ENCODE results near the gene IL11RA. TPM values are rescaled to one million over a fixed set of nuclear protein-coding genes. Genes with fewer than 3 reads are reported as not detected.

Gene IL11RA
- total RNA-seq, 1 donor from 2014 or later: 75.7 TPM

DNA sequence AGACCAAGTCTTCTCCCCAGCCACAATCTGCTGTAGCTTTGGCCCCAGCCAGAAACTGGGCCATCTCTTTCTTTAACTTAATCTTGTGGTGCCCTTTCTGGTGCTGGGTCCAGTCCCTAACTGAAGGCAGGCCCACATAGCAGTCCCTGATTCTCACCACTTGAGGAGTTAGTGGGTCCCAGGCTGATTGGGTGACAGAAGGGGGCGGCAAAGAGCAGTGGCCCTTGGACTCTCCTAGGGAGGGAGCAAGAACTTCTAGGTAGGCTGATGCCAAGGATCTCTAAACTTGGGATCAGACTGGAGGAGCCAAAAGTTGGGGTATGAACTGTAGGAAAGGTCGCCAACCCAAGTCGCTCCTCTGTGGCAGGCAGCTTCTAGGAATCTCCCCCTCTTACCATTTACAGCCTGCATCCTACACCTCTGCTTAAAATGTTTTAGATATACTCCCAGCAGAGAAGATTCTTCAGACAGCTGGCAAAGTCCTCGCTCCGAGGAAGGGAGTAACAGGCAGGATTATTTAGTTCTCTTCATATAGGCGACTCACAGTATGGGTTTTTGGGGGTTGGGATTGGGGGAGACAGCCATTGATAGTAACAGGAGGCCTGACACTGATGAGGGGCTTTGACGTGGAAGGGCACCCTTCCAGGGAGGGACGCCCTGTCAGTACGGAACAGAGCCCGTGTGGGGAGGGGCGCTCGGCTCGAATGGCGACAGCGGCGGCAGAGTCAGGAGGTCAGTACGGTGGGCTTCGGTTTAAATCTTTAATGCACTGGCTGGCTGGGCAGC lies 12.5 kb downstream of the IL11RA start:
- Histone ChIP-seq H3K27me3 (ENCODE audit: control insufficient read depth in 3 of 3, insufficient read depth in 3 of 3, low read length in 3 of 3) (no peaks in the 10 kb centered on the region), H3K9ac (ENCODE audit: low read depth in 1 of 3, low read length in 3 of 3) (peak overlapping the region; percentile 34 to 76 (median 60)), H3K36me3 (ENCODE audit: control insufficient read depth in 3 of 3, insufficient read depth in 3 of 3, low read length in 3 of 3) (peaks cover 18 to 35% (median 20%) of the 10 kb centered on the region in 3 donors)

GRCh38 chr9:34665067-34665380 lies 13.0 kb downstream of the IL11RA start:
- Histone ChIP-seq H3K36me3 (ENCODE audit: control insufficient read depth in 3 of 3, insufficient read depth in 3 of 3, low read length in 3 of 3) (peaks cover 15 to 29% (median 15%) of the 10 kb centered on the region in 3 donors), H3K4me3 (ENCODE audit: low read length in 3 of 3) (peak overlapping the region; percentile 65 to 91 (median 89)), H3K27ac (ENCODE audit: low read depth, low read length) (peak overlapping the region; percentile 72), H3K9me3 (ENCODE audit: control insufficient read depth in 3 of 3, low read length in 3 of 3) (no peaks in the 10 kb centered on the region), H3K27me3 (ENCODE audit: control insufficient read depth in 3 of 3, insufficient read depth in 3 of 3, low read length in 3 of 3) (no peaks in the 10 kb centered on the region), H3K4me1 (ENCODE audit: control insufficient read depth in 3 of 3, insufficient read depth in 3 of 3, low read length in 3 of 3) (peaks cover 7 to 25% (median 17%) of the 10 kb centered on the region in 3 donors), H3K9ac (ENCODE audit: low read depth in 1 of 3, low read length in 3 of 3) (peak overlapping the region; percentile 60 to 76 (median 61))

More for the DNA sequence above, 12.5 kb downstream of the IL11RA start:
- Histone ChIP-seq H3K4me1 (ENCODE audit: control insufficient read depth in 3 of 3, insufficient read depth in 3 of 3, low read length in 3 of 3) (peaks cover 7 to 25% (median 17%) of the 10 kb centered on the region in 3 donors), H3K27ac (ENCODE audit: low read depth, low read length) (peak overlapping the region; percentile 72), H3K4me3 (ENCODE audit: low read length in 3 of 3) (peak overlapping the region; percentile 65 to 91 (median 89)), H3K9me3 (ENCODE audit: control insufficient read depth in 3 of 3, low read length in 3 of 3) (no peaks in the 10 kb centered on the region)

- peaks cover 7 to 25% (median 17%) of the 10 kb centered on the region in 3 donors for H3K4me1 ChIP-seq (ENCODE audit: control insufficient read depth in 3 of 3, insufficient read depth in 3 of 3, low read length in 3 of 3)
- H3K27ac ChIP-seq (ENCODE audit: low read depth, low read length): peak overlapping the region; percentile 99
- H3K4me3 ChIP-seq (ENCODE audit: low read length in 3 of 3): peak overlapping the region; percentile 89 to 91 (median 89)
- H3K36me3 ChIP-seq (ENCODE audit: control insufficient read depth in 3 of 3, insufficient read depth in 3 of 3, low read length in 3 of 3): peaks cover 9 to 23% (median 10%) of the 10 kb centered on the region in 3 donors
- H3K27me3 ChIP-seq (ENCODE audit: control insufficient read depth in 3 of 3, insufficient read depth in 3 of 3, low read length in 3 of 3): no peaks in the 10 kb centered on the region
- peak overlapping the region; percentile 88 to 94 (median 91) for H3K9ac ChIP-seq (ENCODE audit: low read depth in 1 of 3, low read length in 3 of 3)
- no peaks in the 10 kb centered on the region for H3K9me3 ChIP-seq (ENCODE audit: control insufficient read depth in 3 of 3, low read length in 3 of 3)
Measured at GRCh38 chr9:34665381-34666250, 13.6 kb downstream of the IL11RA start.

DNA sequence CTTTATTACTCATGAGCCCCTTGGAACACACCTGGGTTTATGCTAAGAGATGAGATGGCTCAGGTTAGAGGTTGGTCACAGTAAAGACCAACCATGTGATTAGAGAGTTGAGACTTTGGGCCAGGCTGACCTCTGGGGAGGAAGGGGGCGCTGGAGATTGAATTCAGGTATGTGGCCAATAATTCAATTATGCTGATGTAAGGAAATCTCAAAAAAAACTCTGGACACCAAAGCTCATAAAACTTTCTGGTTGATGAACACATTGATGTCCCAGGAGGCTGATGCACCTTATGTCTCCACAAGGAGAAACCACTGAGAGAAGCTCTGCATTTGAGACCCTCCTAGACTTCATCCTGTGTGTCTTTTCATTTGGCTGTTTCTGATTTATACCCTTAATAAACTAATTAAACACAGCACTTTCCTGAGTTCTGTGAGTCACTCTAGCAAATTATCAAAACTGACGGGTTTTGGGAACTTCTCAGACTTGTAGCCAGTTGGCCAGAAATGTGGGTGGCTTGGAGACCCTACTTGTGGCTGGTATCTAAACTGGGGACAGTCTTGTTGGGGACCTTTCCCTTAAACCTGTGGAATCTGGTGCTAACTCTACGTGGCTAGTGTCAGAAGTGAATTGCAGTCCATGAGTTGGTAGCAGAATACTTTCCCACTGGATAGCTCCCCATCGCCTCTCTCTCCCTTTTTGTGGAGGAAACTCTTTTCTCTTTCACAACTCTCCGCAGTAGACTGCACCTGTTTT lies 18.0 kb downstream of the IL11RA start:
- H3K9ac ChIP-seq (ENCODE audit: low read depth in 1 of 3, low read length in 3 of 3): no peak overlapping the region
- peaks cover 0 to 6% (median 3%) of the 10 kb centered on the region in 3 donors for H3K36me3 ChIP-seq (ENCODE audit: control insufficient read depth in 3 of 3, insufficient read depth in 3 of 3, low read length in 3 of 3)
- H3K27ac ChIP-seq (ENCODE audit: low read depth, low read length): no peak overlapping the region
- H3K27me3 ChIP-seq (ENCODE audit: control insufficient read depth in 3 of 3, insufficient read depth in 3 of 3, low read length in 3 of 3): no peaks in the 10 kb centered on the region
- no peak overlapping the region for H3K4me3 ChIP-seq (ENCODE audit: low read length in 3 of 3)
- H3K4me1 ChIP-seq (ENCODE audit: control insufficient read depth in 3 of 3, insufficient read depth in 3 of 3, low read length in 3 of 3): peaks cover 2 to 23% (median 12%) of the 10 kb centered on the region in 3 donors
- no peaks in the 10 kb centered on the region for H3K9me3 ChIP-seq (ENCODE audit: control insufficient read depth in 3 of 3, low read length in 3 of 3)

GRCh38 chr9:34671307-34671706 lies 19.3 kb downstream of the IL11RA start:
- no peak overlapping the region for H3K4me3 ChIP-seq (ENCODE audit: low read length in 3 of 3)
- H3K27me3 ChIP-seq (ENCODE audit: control insufficient read depth in 3 of 3, insufficient read depth in 3 of 3, low read length in 3 of 3): no peaks in the 10 kb centered on the region
- peaks cover 0 to 15% (median 11%) of the 10 kb centered on the region in 3 donors for H3K4me1 ChIP-seq (ENCODE audit: control insufficient read depth in 3 of 3, insufficient read depth in 3 of 3, low read length in 3 of 3)
- H3K27ac ChIP-seq (ENCODE audit: low read depth, low read length): no peak overlapping the region
- no peaks in the 10 kb centered on the region for H3K9me3 ChIP-seq (ENCODE audit: control insufficient read depth in 3 of 3, low read length in 3 of 3)
- H3K9ac ChIP-seq (ENCODE audit: low read depth in 1 of 3, low read length in 3 of 3): no peak overlapping the region
- H3K36me3 ChIP-seq (ENCODE audit: control insufficient read depth in 3 of 3, insufficient read depth in 3 of 3, low read length in 3 of 3): peaks cover 0 to 6% (median 3%) of the 10 kb centered on the region in 3 donors

- H3K27ac ChIP-seq (ENCODE audit: low read depth, low read length): no peak overlapping the region
- H3K27me3 ChIP-seq (ENCODE audit: control insufficient read depth in 3 of 3, insufficient read depth in 3 of 3, low read length in 3 of 3): no peaks in the 10 kb centered on the region
- H3K9me3 ChIP-seq (ENCODE audit: control insufficient read depth in 3 of 3, low read length in 3 of 3): no peaks in the 10 kb centered on the region
- peaks cover 0 to 1% (median under 1%) of the 10 kb centered on the region in 3 donors for H3K36me3 ChIP-seq (ENCODE audit: control insufficient read depth in 3 of 3, insufficient read depth in 3 of 3, low read length in 3 of 3)
- H3K4me3 ChIP-seq (ENCODE audit: low read length in 3 of 3): no peak overlapping the region
- peaks cover 0 to 7% (median 4%) of the 10 kb centered on the region in 3 donors for H3K4me1 ChIP-seq (ENCODE audit: control insufficient read depth in 3 of 3, insufficient read depth in 3 of 3, low read length in 3 of 3)
- H3K9ac ChIP-seq (ENCODE audit: low read depth in 1 of 3, low read length in 3 of 3): no peak overlapping the region
Measured at GRCh38 chr9:34674440-34674839, 22.5 kb downstream of the IL11RA start.

DNA sequence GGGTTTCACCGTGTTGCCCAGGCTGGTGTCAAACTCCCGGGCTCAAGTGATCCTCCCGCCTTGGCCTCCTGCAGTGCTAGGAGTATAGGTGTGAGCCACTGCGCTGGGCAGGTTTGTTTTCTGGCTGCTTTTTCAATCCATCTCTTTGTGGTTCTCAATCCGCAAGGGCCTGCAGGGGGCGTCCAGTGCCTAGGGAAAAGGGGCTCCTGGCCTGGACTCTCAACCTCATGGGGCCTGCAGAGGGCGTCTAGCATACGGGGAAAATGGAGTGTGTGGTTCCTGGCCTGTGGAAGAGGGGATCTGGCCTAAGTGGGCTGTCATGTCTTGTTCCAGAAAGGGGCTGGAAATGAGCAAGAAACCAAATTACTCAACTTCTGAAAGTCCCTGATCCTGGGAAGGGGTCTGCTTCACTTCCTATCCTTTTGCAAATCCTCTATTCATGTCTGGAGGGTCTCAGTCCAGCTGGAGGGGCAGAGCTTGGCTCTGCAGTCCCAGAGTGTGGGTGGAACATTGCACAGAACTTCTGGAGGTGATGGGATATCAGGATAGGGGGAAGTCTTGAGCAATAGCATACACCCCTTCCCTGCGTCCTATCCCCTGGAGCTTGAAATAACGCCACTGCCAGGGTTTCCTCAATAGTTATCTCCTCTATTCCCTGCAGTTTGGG lies 23.2 kb downstream of the IL11RA start:
- no peaks in the 10 kb centered on the region for H3K36me3 ChIP-seq (ENCODE audit: control insufficient read depth in 3 of 3, insufficient read depth in 3 of 3, low read length in 3 of 3)
- no peak overlapping the region for H3K27ac ChIP-seq (ENCODE audit: low read depth, low read length)
- H3K27me3 ChIP-seq (ENCODE audit: control insufficient read depth in 3 of 3, insufficient read depth in 3 of 3, low read length in 3 of 3): no peaks in the 10 kb centered on the region
- no peaks in the 10 kb centered on the region for H3K9me3 ChIP-seq (ENCODE audit: control insufficient read depth in 3 of 3, low read length in 3 of 3)
- peaks cover 0 to 7% (median 4%) of the 10 kb centered on the region in 3 donors for H3K4me1 ChIP-seq (ENCODE audit: control insufficient read depth in 3 of 3, insufficient read depth in 3 of 3, low read length in 3 of 3)
- no peak overlapping the region for H3K9ac ChIP-seq (ENCODE audit: low read depth in 1 of 3, low read length in 3 of 3)
- H3K4me3 ChIP-seq (ENCODE audit: low read length in 3 of 3): no peak overlapping the region

DNA sequence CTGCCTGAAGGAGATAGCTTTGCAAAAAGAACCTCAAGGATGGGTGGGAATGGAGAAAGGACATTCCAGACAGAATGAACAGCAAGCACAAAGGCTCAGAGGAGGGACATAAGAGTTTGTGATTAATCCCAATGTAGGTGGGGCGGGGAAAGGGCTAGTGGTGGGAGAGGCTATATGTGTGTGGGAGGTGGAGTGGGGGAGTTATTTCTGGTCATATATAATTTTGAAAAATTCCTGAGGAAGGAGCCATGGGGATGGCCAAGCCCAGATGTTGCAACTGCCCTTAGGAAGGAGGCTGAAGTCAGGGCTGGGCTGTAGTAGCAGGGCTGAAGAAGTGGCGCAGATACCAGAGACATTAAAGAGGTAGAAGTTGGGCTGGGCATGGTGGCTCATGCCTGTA lies 23.9 kb downstream of the IL11RA start:
- H3K27me3 ChIP-seq (ENCODE audit: control insufficient read depth in 3 of 3, insufficient read depth in 3 of 3, low read length in 3 of 3): no peaks in the 10 kb centered on the region

DNA sequence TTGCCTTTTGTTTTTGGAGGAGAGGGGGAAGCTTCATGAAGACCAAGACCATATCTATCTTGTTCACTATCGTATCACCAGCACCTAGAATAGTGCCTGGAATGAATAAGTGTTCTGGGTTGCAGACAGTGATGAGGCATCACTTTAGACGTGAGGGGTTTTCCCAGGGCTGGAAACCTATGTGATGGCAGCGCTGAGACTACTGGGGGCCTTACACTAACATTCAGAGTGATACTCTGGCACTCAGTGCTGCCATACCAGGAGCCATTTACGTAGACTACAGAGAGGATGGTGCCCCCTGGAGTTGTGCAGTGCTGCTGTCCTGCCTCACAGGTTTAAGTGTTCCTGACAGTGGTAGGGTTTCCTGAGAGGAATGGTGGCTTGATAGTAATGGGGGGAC lies 32.2 kb downstream of the IL11RA start:
- Histone ChIP-seq H3K27ac (ENCODE audit: low read depth, low read length) (no peak overlapping the region), H3K4me1 (ENCODE audit: control insufficient read depth in 3 of 3, insufficient read depth in 3 of 3, low read length in 3 of 3) (peaks cover 0 to 8% (median 0%) of the 10 kb centered on the region in 3 donors), H3K9me3 (ENCODE audit: control insufficient read depth in 3 of 3, low read length in 3 of 3) (no peaks in the 10 kb centered on the region), H3K36me3 (ENCODE audit: control insufficient read depth in 3 of 3, insufficient read depth in 3 of 3, low read length in 3 of 3) (no peaks in the 10 kb centered on the region), H3K27me3 (ENCODE audit: control insufficient read depth in 3 of 3, insufficient read depth in 3 of 3, low read length in 3 of 3) (no peaks in the 10 kb centered on the region), H3K9ac (ENCODE audit: low read depth in 1 of 3, low read length in 3 of 3) (no peak overlapping the region), H3K4me3 (ENCODE audit: low read length in 3 of 3) (no peak overlapping the region)

More for the DNA sequence above, 23.9 kb downstream of the IL11RA start:
- Histone ChIP-seq H3K9me3 (ENCODE audit: control insufficient read depth in 3 of 3, low read length in 3 of 3) (no peaks in the 10 kb centered on the region), H3K9ac (ENCODE audit: low read depth in 1 of 3, low read length in 3 of 3) (no peak overlapping the region), H3K27ac (ENCODE audit: low read depth, low read length) (no peak overlapping the region), H3K4me3 (ENCODE audit: low read length in 3 of 3) (no peak overlapping the region), H3K36me3 (ENCODE audit: control insufficient read depth in 3 of 3, insufficient read depth in 3 of 3, low read length in 3 of 3) (no peaks in the 10 kb centered on the region), H3K4me1 (ENCODE audit: control insufficient read depth in 3 of 3, insufficient read depth in 3 of 3, low read length in 3 of 3) (peaks cover 0 to 7% (median 4%) of the 10 kb centered on the region in 3 donors)
